NOMO-1 treated with DMSO at 0.1 percent for 48 hours (cell line): ENCODE data around the gene ANO4.
"Not testable (repeated sequence)": the region's sequence is repeated elsewhere in the genome, so short reads cannot be mapped to it uniquely, and the experiment has no call there.

Experiments used
- DNase-seq: peaks from one replicate; lab custom pipeline; 2025; ENCODE audit not compliant: unreplicated experiment; lab: John Stamatoyannopoulos, UW

The ANO4 gene

DNA sequence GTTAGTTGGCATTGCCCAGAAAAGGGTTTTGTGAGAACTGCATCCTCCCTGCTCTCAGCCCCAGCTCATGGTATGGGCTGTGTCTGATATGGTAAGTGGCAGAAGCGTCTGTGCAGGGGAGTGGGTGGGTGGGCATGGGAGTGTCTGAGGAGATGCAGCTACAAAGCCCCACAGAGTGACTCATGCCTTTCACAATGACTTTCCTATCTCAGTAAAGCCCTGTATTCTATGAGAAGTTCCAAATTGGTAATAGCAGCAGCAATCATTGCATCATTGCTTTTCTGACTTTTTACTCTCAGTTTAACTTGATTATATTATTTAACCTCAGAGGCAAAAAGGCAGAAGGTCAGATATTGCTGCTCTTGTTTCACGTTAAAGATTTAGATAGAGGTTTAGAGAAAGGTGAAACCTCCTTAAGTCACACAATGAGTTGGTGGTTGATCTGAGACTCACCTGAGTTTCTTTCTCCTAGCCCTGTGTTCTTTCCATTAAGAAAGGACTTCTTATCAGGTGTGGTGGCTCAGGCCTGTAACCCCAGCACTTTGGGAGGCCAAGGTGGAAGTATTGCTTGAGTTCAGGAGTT is 243.8 kb downstream of the ANO4 start:
- no peak for DNase-seq

DNA sequence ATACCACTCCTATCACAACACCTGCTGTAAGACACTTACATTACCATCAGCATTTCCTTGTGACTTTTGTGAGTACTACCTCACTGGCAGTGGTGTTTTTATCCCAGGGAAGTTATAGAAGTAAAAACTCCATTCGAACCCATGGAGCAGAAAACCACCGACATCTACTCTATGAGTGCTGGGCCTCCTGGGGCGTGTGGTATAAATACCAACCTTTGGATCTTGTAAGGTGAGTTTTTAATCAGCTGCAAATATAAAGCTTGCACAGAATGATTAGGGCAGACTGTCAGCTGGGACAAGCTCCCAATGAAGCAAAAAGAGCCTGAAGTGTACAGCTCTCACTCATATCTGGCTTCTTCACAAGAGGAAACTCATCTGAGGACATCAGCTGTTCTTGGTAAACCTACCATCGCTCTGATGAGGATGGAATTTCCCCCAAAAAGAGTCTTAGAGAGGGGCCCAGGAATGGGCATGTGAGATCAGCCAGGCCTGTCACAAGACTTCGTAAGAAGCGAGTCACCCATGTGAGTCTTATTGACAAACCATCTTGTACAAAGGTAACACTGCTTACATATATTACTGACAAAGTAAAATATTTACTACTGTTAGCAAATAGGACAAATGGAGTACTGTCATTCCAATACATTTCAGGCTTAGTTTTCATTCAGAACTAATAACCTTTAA is 245.4 kb downstream of the ANO4 start:
- no peak for DNase-seq

DNA sequence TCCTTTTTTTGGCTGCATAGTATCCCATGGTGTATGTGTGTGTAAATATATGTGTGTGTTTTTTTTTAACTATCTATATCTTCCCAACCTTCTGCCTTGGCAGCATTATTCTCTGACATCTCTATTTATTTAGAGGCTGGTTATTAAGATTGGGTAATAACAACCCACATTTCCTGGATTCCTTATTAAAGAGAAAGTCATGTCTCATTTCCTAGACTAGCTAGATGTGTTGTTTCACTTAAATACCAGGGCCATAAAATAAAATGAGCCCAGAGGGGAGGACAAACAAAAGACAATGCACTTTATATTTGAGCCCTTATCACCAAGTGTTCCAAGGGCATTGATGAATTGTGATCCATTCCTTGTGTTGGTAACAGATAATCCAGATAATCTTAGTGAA is 246.4 kb downstream of the ANO4 start:
- DNase-seq = no peak

DNA sequence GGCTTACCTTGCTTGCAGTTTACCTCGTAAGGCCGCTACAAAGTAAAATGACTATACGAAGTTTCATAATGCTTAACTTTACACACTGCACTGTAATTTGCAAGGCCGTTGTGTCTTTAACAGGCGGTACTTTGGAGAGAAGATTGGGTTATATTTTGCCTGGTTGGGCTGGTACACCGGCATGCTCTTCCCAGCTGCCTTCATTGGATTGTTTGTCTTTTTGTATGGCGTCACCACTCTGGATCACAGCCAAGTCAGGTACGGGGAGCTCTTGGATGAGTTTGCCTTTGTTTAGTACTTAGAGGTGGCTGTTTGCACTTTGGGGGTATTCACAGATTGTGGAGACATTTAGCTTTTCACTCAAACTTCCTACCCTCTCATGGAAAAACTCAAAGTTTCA is 247.6 kb downstream of the ANO4 start:
- no peak for DNase-seq

DNA sequence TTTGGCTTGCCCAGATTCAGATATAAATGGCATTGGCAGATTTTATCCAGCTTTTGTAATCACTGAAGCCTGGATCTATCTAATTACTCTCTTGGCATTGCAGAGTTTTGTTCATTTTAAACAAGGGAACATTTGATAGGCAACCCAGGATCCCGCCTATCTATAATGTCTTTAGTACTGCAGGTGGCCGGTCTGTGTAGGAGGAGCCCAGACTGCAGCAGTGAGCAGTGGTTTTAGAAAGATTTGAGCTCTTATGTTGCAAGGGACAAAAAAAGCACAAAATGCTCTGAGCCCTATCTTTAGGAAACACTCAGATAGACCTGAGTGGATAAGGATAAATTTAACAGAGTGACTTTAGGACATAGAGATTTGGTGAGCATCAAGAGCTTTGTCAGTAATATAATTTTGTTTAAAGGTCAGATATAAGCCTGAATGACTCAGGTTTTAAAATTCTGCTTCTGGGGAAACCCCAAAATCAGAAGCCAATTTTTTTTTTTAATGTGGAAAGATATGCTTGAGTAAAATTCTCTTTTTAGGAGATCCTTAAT is 250.0 kb downstream of the ANO4 start:
- no peak for DNase-seq

DNA sequence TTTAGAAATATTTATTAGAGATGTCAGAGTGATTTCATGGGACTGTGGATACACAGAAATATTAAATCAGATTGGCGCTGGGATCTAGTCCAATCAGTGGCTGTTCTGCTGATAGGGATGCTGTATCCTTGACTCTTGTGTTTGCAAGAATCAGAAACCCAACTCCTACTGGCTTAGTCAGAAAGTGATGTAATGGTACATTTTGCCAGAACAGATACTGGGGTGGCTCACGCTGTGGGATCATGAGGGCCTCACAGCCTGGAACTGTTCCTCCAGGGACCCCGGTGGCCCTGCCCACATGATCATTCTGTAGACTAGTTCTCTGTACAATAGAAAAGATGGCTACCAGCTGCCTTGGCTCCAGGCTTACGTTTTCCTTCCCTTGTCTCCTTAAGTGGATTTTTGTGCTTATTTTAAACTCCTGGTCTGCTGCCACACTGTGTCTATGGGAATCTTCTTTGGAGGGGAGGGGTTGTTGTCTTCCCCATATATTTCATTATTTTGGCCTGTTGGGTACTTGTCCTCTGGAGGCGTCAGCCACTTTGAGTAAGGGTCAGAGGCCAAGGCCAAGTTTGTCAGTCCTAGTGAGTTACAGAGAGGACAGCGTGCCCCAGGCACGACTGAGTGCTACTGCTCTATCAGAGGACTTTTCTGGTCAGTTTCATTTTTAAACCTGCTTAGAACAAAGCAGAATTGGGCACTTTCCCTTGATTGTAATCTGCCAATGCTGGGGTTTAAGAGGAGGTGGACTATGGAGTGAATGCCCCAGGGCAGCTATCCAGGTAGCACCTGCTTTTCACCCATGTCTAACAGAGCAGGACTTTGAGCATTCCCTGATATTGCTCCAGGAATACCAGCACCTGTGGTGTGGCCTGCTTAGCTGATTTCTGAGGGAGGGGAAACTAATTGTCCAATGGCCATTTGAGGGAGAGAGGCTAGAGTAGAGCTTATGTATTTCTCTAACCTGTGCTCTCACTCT is 251.2 kb downstream of the ANO4 start:
- no peak for DNase-seq

DNA sequence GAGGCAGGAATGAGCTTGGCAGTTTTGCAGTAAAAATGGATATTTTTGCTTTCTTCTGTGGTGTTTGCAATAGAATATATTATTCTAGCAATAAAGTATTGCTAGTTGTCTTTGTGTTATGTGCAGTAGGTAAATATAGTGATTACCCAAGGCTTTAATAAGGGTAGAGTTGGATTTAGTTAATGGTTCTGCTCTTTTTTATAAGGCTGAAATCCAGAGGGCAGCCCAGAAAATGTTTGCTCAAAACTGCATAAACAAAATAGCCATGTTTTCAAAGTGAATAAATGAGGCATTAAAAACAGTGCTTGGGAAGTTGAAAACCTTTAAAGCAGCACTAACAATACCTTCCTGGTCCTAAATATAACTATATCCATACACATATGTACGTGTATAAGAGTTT is 253.1 kb downstream of the ANO4 start:
- DNase-seq = no peak

DNA sequence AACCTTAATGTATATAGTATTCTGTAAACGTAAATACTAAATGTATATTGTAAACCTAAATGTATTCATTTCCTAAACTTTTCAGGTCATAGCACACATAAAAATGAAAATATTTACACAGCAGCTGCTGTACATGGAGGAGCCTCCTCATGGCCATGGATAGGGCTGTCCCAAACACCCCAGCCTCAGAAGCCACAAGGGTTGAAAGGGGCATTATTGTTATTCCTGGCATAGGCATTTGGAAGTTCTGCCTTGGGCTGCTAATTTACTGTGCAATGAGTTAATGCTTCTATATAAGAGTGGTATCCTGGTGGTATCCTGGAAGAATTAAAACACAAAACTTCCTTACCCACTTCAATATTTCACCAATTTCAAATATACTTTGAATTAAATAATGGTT is 256.1 kb downstream of the ANO4 start:
- no peak for DNase-seq

DNA sequence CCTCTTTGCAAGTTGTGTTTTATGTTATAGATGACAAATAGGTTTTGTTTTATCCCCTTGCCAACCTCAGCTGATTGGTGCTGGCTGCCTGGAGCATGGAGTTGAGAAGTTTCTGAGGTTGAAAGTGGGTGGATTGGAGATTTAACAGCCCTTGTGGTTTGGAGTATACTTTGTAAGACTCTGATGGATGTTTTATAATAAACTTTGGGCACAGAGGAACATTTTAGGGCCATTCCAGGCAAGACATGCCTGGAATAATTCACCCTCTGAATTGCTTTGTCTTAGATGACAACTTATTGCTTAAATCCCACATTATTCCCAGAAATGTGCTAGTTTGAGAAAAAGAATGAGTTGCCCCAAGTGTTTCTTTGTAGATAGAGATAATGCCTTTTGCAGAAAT is 256.6 kb downstream of the ANO4 start:
- DNase-seq = no peak

DNA sequence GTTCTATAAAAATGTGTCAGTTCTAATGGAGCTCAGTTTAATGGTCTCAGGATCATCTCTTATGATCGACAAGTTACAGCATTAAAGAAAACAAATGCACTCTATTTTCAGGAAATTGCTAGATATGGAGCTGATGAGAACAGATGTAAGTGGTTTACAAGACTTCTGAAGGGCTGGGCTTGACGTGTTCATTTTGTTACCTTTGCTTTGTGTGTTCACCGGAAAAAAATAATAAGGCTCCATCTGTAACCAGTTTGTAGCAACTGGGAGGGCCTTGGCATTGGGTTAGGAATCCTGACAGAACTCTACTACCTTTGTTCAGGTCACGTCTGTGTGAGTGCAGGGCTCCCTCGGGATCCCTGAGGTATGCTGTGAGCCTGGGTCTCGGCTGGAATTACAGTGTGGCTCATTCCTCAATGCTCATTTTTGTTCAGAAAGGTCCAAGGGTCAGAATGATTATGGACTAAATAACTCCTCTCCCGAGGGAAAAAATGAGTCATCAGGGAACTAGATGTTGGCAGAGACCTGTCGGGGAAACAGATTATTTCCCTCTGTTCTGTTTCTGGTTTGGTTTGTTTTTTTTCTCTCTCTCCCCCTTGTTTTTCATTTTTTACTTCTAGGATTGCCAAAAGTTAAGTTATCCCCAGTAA is 257.4 kb downstream of the ANO4 start:
- DNase-seq = no peak

DNA sequence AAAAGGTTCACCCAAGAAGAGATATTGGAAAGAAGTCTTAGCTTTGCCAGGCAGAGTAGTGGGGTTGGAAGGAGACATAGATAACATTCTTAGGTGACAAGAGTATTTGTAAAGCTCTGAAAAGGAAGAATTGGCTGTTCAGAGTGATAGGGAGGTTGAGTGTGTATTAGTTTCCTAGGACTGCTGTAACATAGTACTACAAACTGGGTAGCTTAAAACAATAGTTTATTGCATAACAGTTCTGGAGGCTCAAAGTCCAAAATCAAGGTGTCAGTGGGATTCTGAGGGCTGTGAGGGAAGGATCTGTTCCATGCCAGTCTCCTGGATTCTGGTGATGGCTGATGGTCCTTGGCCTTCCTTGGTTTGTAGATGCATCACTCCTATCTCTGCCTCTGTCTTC is 258.6 kb downstream of the ANO4 start:
- no peak for DNase-seq

DNA sequence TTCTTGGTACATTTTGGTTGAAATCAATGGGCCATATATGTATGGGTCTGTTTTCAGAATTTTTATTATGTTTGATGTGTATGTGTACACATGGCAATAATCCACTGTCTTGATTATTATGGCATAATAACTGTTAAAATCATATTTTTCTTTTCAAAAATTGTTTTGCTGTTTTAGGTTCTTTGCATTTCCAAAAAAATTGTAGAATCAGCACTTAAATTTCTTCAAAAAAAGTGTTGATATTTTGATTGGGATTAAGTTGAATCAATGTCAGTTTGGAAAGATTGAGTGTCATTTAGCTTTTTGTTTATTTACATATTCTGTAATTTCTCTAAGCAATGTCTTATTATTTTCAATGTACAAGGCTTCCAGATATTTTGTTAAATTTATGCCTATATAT is 261.4 kb downstream of the ANO4 start:
- no peak for DNase-seq

DNA sequence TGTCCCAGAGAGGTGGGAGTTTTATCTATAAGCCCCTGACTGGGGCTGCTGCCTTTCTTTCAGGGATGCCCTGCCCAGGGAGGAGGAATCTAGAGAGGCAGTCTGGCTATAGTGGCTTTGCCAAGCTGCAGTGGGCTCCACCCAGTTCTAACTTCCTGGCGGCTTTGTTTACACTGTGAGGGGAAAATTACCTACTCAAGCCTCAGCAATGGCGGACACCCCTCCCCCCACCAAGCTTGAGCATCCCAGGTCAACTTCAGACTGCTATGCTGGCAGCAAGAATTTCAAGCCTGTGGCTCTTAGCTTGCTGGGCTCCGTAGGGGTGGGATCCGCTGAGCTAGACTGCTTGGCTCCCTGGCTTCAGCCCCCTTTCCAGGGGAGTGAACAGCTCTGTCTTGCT is 267.9 kb downstream of the ANO4 start:
- not testable (repeated sequence) for DNase-seq

DNA sequence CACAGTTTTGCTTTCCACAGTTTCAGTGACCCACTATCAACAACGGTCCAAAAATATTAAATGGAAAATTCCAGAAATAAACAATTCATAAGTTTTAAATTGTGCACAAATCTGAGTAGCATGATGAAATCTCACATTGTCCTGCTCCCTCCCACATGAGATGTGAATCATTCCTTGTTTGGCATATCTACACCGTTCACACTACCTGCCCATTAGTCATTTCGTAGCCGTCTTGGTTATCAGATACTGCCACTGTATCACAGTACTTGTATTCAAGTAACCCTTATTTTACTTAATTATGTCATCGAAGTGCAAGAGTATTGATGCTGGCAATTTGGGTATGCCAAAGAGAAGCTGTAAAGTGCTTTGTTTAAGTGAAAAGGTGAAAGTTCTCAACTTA is 270.1 kb downstream of the ANO4 start:
- no peak for DNase-seq

DNA sequence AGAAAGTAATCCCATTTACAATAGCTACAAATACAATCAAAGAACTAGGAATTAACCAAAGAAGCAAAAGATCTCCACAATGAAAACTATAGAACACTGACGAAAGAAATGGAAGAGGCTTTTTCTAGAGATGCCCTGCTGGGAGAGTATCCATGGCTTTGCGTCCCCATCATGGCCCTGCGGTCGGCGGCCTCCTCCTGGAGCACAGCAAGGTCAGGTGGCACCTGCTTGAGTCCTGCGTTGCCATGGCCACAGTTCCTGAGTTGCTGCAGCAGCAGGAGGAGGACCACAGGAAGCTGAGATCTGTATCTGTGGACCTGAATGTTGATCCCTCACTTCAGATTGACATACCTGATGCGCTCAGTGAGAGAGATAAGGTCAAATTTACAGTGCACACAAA is 271.9 kb downstream of the ANO4 start:
- DNase-seq = no peak

DNA sequence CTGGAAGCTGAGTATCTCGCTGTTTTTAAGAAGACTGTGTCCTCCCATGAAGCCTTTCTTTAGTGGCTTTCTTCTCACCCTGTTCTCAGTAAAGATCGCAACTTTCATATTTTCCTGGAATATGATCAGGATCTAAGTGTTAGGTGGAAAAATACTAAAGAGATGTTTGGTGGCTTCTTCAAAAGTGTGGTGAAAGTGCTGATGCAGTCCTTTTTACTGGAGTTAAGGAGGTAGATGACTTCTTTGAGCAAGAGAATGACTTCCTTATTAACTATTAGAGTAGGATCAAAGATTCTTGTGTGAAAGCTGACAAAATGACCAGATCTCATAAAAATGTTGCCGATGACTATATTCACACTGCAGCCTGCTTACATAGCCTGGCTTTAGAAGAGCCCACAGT is 273.8 kb downstream of the ANO4 start:
- no peak for DNase-seq

DNA sequence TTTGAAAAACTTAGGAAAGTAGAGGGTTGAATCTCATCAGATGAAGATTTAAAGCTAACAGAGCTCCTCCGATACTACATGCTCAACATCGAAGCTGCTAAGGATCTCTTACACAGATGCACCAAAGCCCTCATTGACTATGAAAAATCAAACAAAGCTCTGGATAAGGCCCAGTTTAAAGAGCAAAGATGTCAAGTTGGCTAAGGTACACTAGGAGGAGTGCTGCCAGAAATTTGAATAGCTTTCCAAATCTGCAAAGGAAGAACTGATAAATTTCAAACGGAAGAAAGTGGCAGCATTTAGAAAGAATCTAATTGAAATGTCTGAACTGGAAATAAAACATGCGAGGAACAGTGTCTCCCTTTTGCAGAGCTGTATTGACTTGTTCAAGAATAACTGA is 274.3 kb downstream of the ANO4 start:
- no peak for DNase-seq

DNA sequence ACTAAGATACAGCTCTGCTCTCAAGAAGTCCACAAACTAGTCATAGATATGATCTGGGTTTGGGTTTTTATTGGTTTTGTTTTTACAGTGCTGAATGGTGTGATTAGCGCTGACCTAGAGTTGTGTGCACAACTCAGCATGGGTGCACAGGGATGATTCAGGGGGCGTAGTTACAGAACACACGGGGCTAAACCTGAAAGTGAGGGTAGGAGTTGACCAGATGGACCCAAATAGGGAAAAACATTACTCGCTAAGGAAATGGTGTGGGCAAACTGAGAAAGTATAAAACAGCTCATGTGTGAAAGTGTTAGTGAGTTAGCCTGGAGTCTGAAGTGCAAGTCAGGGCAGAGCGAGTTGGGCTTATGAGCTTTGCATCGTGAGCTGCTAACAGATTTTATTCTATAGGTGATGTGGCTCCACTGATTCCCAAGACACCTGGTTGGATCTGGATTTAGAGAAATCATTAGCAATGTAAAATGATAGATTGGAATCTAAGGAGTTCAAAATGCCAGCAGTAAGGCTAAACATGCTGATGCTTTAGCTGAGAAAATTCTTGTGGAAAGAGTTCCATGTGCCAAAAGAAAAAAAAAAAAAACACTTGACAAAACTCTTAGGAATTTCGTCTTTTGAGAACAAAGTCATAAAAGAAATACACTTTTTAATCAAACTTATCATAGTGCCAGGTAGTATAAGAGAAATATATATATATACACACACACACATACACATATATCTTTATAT is 280.5 kb downstream of the ANO4 start:
- no peak for DNase-seq

DNA sequence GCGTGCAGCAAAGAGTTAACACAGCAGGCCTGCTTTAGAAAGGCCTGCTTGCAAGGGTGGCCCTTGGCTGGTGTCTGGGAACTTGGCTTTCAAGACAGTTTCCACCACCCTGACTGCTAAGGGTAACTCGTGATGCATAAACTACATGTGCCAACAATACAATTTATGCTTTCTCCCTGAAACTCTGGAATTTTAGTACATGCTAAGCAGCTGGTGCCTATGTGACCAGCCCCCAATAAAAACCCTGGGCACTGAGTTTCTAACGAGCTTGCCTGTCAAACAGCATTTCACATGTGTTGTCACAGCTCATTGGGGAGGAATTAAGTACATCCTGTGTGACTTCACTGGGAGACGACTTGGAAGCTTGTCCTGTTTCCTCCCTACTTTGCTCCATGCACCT is 282.3 kb downstream of the ANO4 start:
- no peak for DNase-seq

DNA sequence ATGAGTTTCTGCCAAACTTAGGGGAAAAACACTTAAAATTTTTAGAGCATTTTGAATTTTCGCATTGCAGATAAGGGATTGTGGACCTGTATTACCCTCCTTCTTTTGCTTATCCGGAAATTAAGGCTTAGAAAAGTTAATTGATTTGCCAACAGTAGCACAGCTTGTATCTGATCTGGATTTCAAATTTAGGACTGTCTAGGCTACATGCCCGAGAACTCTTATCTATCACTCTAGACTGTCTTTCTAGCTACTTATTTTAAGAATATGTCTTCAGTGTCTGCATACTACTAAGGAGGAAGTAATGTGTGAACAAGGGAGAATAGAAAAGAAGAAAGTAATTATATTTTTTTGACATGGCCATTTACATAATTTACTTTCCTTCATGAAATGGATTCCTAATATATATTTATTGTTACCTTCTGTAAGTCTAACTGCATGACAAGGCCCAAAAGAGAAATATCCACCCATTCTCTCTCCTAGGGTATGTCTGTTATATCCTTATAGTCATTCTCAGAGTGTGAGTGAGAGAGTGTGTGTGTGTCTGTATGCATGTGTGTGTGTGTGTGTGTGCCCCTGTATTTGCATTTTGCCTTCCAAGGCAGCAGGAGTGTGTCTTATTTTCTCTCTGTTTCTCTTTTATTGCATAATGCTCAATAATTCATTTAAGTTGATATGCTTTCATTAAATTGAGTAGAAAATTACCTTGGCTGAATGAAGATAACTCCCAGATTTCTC is 283.4 kb downstream of the ANO4 start:
- DNase-seq = no peak
